Keratinocyte (primary cell): Measurements from ENCODE around the gene PNPT1. TPM values are rescaled to one million over a fixed set of nuclear protein-coding genes. Genes with fewer than 3 reads are reported as not detected.
"Not testable (repeated sequence)": the region's sequence is repeated elsewhere in the genome, so short reads cannot be mapped to it uniquely, and the experiment has no call there.

Experiments used
- DNase-seq: peaks from one replicate; pipeline ENCODE4 v3.0.0-alpha.2; 2011; ENCODE audit warnings: low read depth, missing footprints, low spot score
- FAIRE-seq: peaks from 2 replicates; lab custom pipeline; 2011; peaks lifted over from hg19 to GRCh38; lab: Jason Lieb, UNC
- H2AFZ ChIP-seq: 2 replicates; pipeline ENCODE4 v1.6.0; 2012; ENCODE audit warnings: low read length, control low read depth, inconsistent platforms; ENCODE audit not compliant: control insufficient read depth
- H3K27ac ChIP-seq: 2 replicates; pipeline ENCODE4 v1.5.1; 2011; ENCODE audit warnings: low read length; ENCODE audit not compliant: control insufficient read depth, insufficient read depth
- H3K27me3 ChIP-seq: 3 replicates; pipeline ENCODE4 v1.6.0; 2011; ENCODE audit warnings: low read length; ENCODE audit not compliant: control insufficient read depth, insufficient read depth; ENCODE audit errors: extremely low read depth
- H3K36me3 ChIP-seq, 2 experiments: 2 replicates in 1 of 2; 3 replicates in 1 of 2; pipeline ENCODE4 v1.5.1; 2011; ENCODE audit warnings: low read length in 2 of 2, mild to moderate bottlenecking in 1 of 2; ENCODE audit not compliant: control insufficient read depth in 2 of 2, insufficient read depth in 2 of 2; ENCODE audit errors: extremely low read depth in 1 of 2
- H3K4me1 ChIP-seq: 3 replicates; pipeline ENCODE4 v1.5.1; 2011; ENCODE audit warnings: low read length; ENCODE audit not compliant: control insufficient read depth, insufficient read depth; ENCODE audit errors: extremely low read depth
- H3K4me2 ChIP-seq: 3 replicates; pipeline ENCODE4 v1.6.0; 2011; ENCODE audit warnings: low read depth, low read length; ENCODE audit not compliant: control insufficient read depth, insufficient read depth; ENCODE audit errors: extremely low read depth
- H3K4me3 ChIP-seq, 3 experiments: fragments of 200-600 bp in 1 of 3; sonication (generic) in 1 of 3; 2 replicates in 2 of 3; 3 replicates in 1 of 3; pipeline ENCODE4 v1.5.1; 2011 to 2016; ENCODE audit warnings: low read length in 3 of 3, mild to moderate bottlenecking in 3 of 3, control low read depth in 2 of 3, inconsistent platforms in 1 of 3, low read depth in 1 of 3, mixed read lengths in 1 of 3, mixed run types in 1 of 3, moderate library complexity in 1 of 3; ENCODE audit not compliant: control insufficient read depth in 2 of 3, insufficient read depth in 2 of 3; ENCODE audit errors: extremely low read depth in 1 of 3
- H3K79me2 ChIP-seq: 2 replicates; pipeline ENCODE4 v1.6.0; 2012; ENCODE audit warnings: low read length; ENCODE audit not compliant: control insufficient read depth, insufficient read depth
- H3K9ac ChIP-seq: 3 replicates; pipeline ENCODE4 v1.6.0; 2011; ENCODE audit warnings: low read length; ENCODE audit not compliant: control insufficient read depth, insufficient read depth; ENCODE audit errors: extremely low read depth
- H3K9me1 ChIP-seq: 3 replicates; pipeline ENCODE4 v1.6.0; 2011; ENCODE audit warnings: low read length; ENCODE audit not compliant: control insufficient read depth, insufficient read depth; ENCODE audit errors: extremely low read depth
- H3K9me3 ChIP-seq: 2 replicates; pipeline ENCODE4 v1.5.1; 2012; ENCODE audit warnings: low read depth, low read length; ENCODE audit not compliant: control insufficient read depth
- H4K20me1 ChIP-seq: 3 replicates; pipeline ENCODE4 v1.6.0; 2011; ENCODE audit warnings: low read length; ENCODE audit not compliant: control insufficient read depth, insufficient read depth; ENCODE audit errors: extremely low read depth
- CTCF ChIP-seq, 3 experiments: IDR thresholded peaks in 1 of 3; conservative IDR thresholded peaks in 1 of 3; optimal IDR thresholded peaks in 1 of 3; 2 replicates in 2 of 3; 3 replicates in 1 of 3; pipeline versions ENCODE3 to v1.5.1; 2011; ENCODE audit warnings: low read length in 3 of 3, mild to moderate bottlenecking in 3 of 3, moderate library complexity in 2 of 3, control low read depth in 1 of 3, inconsistent platforms in 1 of 3; ENCODE audit not compliant: insufficient read depth in 2 of 3; ENCODE audit errors: extremely low read depth in 1 of 3
- EZH2 ChIP-seq: IDR thresholded peaks from one replicate; pipeline ENCODE4 v1.6.1; 2012; ENCODE audit warnings: inconsistent platforms, mild to moderate bottlenecking, low read length, moderate library complexity
- dilution Hi-C: fragments of 300-500 bp; cut with MboI; formaldehyde crosslinking; loops from one replicate; pipeline ENCODE4 v1.7.0; 2020; ENCODE audit warnings: low sequenced_read_pairs; ENCODE audit not compliant: extremely low pct_ligation_motif_present
- polyA plus RNA-seq, 5 experiments: library from polyadenylated mRNA; depleted of rRNA in 3 of 5; stranded (reverse) in 3 of 5; stranded (forward) in 1 of 5; unstranded in 1 of 5; fragments of >200 nt; gene quantifications; 1 replicate in 1 of 5; 2 replicates in 3 of 5; 3 replicates in 1 of 5; pipeline versions ENCODE4 v1.2.1 to v1.2.3, GENCODE V29; 2011 to 2012; ENCODE audit warnings: missing spikeins in 2 of 5, low read depth in 1 of 5, low replicate concordance in 1 of 5

PNPT1 gene
- polyA plus RNA-seq, 1 donor (not counting 4 experiments of a cell fraction or from before 2014, with no cell fraction given) = 36.1 TPM

GRCh38 chr2:55598056-55598795, 95.4 kb downstream of the PNPT1 start:
- no peak for DNase-seq
- Histone ChIP-seq H3K9ac (no peak overlapping the region), H3K9me3 (no peaks in the 10 kb centered on the region), H3K79me2 (peaks cover 30% of the 10 kb centered on the region), H3K4me2 (no peak overlapping the region), H3K9me1 (no peaks in the 10 kb centered on the region), H3K27me3 (no peaks in the 10 kb centered on the region), H3K4me1 (no peaks in the 10 kb centered on the region), H3K4me3 (no peak overlapping the region), H2AFZ (no peak overlapping the region), H3K36me3 (peaks cover 2 to 20% of the 10 kb centered on the region in 2 experiments), H4K20me1 (no peaks in the 10 kb centered on the region), H3K27ac (no peak overlapping the region)
- dilution Hi-C loops = no loop called here
- no peak for TF ChIP-seq EZH2
- TF ChIP-seq CTCF (optimal IDR thresholded peaks at IDR 0.05 in 1 of 3, IDR thresholded peaks at IDR 0.05 in 1 of 3, conservative IDR thresholded peaks at IDR 0.05 in 1 of 3; ENCODE audit: extremely low read depth in 1 of 3, insufficient read depth in 2 of 3, low read length in 3 of 3) = no peak
- FAIRE-seq = no peak

- H3K4me2 ChIP-seq, DNase-seq, H3K9ac ChIP-seq, H3K9me1 ChIP-seq, FAIRE-seq, H3K4me1 ChIP-seq, H3K4me3 ChIP-seq, H2AFZ ChIP-seq, dilution Hi-C loops, H3K27me3 ChIP-seq, H3K27ac ChIP-seq, H3K9me3 ChIP-seq, H4K20me1 ChIP-seq: not testable (repeated sequence)
- Histone ChIP-seq H3K79me2 (peaks cover 25% of the 10 kb centered on the region), H3K36me3 (peaks cover 0 to 13% of the 10 kb centered on the region in 2 experiments)
These were observed 96.8 kb downstream of the PNPT1 start for GRCh38 chr2:55596795-55597194.
